Measurements from ENCODE around the gene CSH2. TPM values are rescaled to one million over a fixed set of nuclear protein-coding genes. Genes with fewer than 3 reads are reported as not detected.
"Not testable (repeated sequence)": the region's sequence is repeated elsewhere in the genome, so short reads cannot be mapped to it uniquely, and the experiment has no call there.

The CSH2 gene
- total RNA-seq, 2 experiments from 2014 or later, result not detected

GRCh38 chr17:63871646-63872365 lies 1.7 kb downstream of the CSH2 start:
- intact Hi-C loops (cut with micrococcal nuclease), result loop anchor here (2.0 kb wide), 1 partner anchor 447 kb away; no protein-coding TSS in a partner anchor
- CTCF ChIA-PET; H3K4me3 Mint-ChIP-seq; H3K4me1 Mint-ChIP-seq (ENCODE audit: low read depth); H3K36me3 Mint-ChIP-seq (ENCODE audit: low read depth); H3K27ac Mint-ChIP-seq; H3K9me3 Mint-ChIP-seq; H3K27me3 Mint-ChIP-seq (ENCODE audit: low read depth); DNase-seq: not testable (repeated sequence)

GRCh38 chr17:63870292-63870665 lies 3.2 kb downstream of the CSH2 start:
- H3K27ac Mint-ChIP-seq; H3K27me3 Mint-ChIP-seq (ENCODE audit: low read depth); DNase-seq; H3K4me3 Mint-ChIP-seq; H3K4me1 Mint-ChIP-seq (ENCODE audit: low read depth); H3K9me3 Mint-ChIP-seq; H3K36me3 Mint-ChIP-seq (ENCODE audit: low read depth): not testable (repeated sequence)
- intact Hi-C loops (cut with micrococcal nuclease), result loop anchor here (2.0 kb wide), 1 partner anchor 445 kb away; no protein-coding TSS in a partner anchor
- CTCF ChIA-PET, result interaction anchor here (1.1 to 2.1 kb wide), 3 partner anchors 10 to 445 kb away, joined by 3 to 7 read pairs (median 3); no protein-coding TSS in a partner anchor

- CTCF ChIA-PET, result interaction anchor here (0.9 to 2.1 kb wide), 4 partner anchors 9 to 444 kb away, joined by 3 to 8 read pairs (median 5); no protein-coding TSS in a partner anchor
- intact Hi-C loops (cut with micrococcal nuclease), result loop anchor here (2.0 kb wide), 1 partner anchor 445 kb away; no protein-coding TSS in a partner anchor
- DNase-seq; H3K4me3 Mint-ChIP-seq; H3K27me3 Mint-ChIP-seq (ENCODE audit: low read depth); H3K27ac Mint-ChIP-seq; H3K36me3 Mint-ChIP-seq (ENCODE audit: low read depth); H3K4me1 Mint-ChIP-seq (ENCODE audit: low read depth); H3K9me3 Mint-ChIP-seq: not testable (repeated sequence)
These were observed 3.8 kb downstream of the CSH2 start for GRCh38 chr17:63869491-63870291.

- H3K4me1 Mint-ChIP-seq (ENCODE audit: low read depth); intact Hi-C loops (cut with micrococcal nuclease); H3K27me3 Mint-ChIP-seq (ENCODE audit: low read depth); H3K4me3 Mint-ChIP-seq; H3K9me3 Mint-ChIP-seq; H3K27ac Mint-ChIP-seq; H3K36me3 Mint-ChIP-seq (ENCODE audit: low read depth); DNase-seq: not testable (repeated sequence)
- CTCF ChIA-PET, result interaction anchor here (0.7 to 3.5 kb wide), 12 partner anchors 8 to 53 kb away, joined by 3 to 10 read pairs (median 5); partner anchors contain the start of genes CSHL1 and GH2
These were observed 6.9 kb downstream of the CSH2 start for GRCh38 chr17:63866625-63867024.

GRCh38 chr17:63859257-63859656 lies 14.2 kb downstream of the CSH2 start:
- Mint-ChIP-seq H3K36me3 (ENCODE audit: low read depth) (no peaks in the 10 kb centered on the region), H3K4me1 (ENCODE audit: low read depth) (no peaks in the 10 kb centered on the region), H3K9me3 (no peaks in the 10 kb centered on the region), H3K4me3 (no peak overlapping the region), H3K27me3 (ENCODE audit: low read depth) (no peaks in the 10 kb centered on the region), H3K27ac (no peak overlapping the region)
- intact Hi-C loops (cut with micrococcal nuclease), result no loop called here
- DNase-seq, result no peak
- CTCF ChIA-PET, result interaction anchor here (2.3 to 4.7 kb wide), 3 partner anchors 10 to 30 kb away, joined by 7 to 38 read pairs (median 20); no protein-coding TSS in a partner anchor

GRCh38 chr17:63856425-63856824 lies 17.1 kb downstream of the CSH2 start:
- H3K27me3 Mint-ChIP-seq (ENCODE audit: low read depth); intact Hi-C loops (cut with micrococcal nuclease); H3K36me3 Mint-ChIP-seq (ENCODE audit: low read depth); DNase-seq; H3K4me3 Mint-ChIP-seq; H3K4me1 Mint-ChIP-seq (ENCODE audit: low read depth); H3K9me3 Mint-ChIP-seq; H3K27ac Mint-ChIP-seq: not testable (repeated sequence)
- CTCF ChIA-PET, result interaction anchor here (1.6 kb wide), 1 partner anchor 9 kb away, joined by 3 read pairs; no protein-coding TSS in a partner anchor

- Mint-ChIP-seq H3K27ac (no peak overlapping the region), H3K4me1 (ENCODE audit: low read depth) (no peaks in the 10 kb centered on the region), H3K36me3 (ENCODE audit: low read depth) (no peaks in the 10 kb centered on the region), H3K4me3 (no peak overlapping the region), H3K9me3 (no peaks in the 10 kb centered on the region), H3K27me3 (ENCODE audit: low read depth) (no peaks in the 10 kb centered on the region)
- no peak for DNase-seq
- intact Hi-C loops (cut with micrococcal nuclease), result no loop called here
- CTCF ChIA-PET, result interaction anchor here (1.0 to 1.6 kb wide), 2 partner anchors 10 to 28 kb away, joined by 3 to 5 read pairs; no protein-coding TSS in a partner anchor
These were observed 18.3 kb downstream of the CSH2 start for GRCh38 chr17:63855185-63855584.

GRCh38 chr17:63854709-63855108 lies 18.8 kb downstream of the CSH2 start:
- H3K9me3 Mint-ChIP-seq, result no peaks in the 10 kb centered on the region
- no peaks in the 10 kb centered on the region for H3K4me1 Mint-ChIP-seq (ENCODE audit: low read depth)
- intact Hi-C loops (cut with micrococcal nuclease), result no loop called here
- CTCF ChIA-PET, result interaction anchor here (1.0 kb wide), 1 partner anchor 28 kb away, joined by 5 read pairs; no protein-coding TSS in a partner anchor
- H3K36me3 Mint-ChIP-seq (ENCODE audit: low read depth), result no peaks in the 10 kb centered on the region
- H3K27me3 Mint-ChIP-seq (ENCODE audit: low read depth), result no peaks in the 10 kb centered on the region
- H3K27ac Mint-ChIP-seq, result no peak overlapping the region
- no peak overlapping the region for H3K4me3 Mint-ChIP-seq
- no peak for DNase-seq

GRCh38 chr17:63853260-63853659 lies 20.2 kb downstream of the CSH2 start:
- peaks cover 10% of the 10 kb centered on the region for H3K4me1 Mint-ChIP-seq (ENCODE audit: low read depth)
- intact Hi-C loops (cut with micrococcal nuclease), result no loop called here
- DNase-seq, result no peak
- CTCF ChIA-PET, result no interaction called here
- H3K27ac Mint-ChIP-seq, result no peak overlapping the region
- H3K4me3 Mint-ChIP-seq, result no peak overlapping the region
- no peaks in the 10 kb centered on the region for H3K36me3 Mint-ChIP-seq (ENCODE audit: low read depth)
- H3K27me3 Mint-ChIP-seq (ENCODE audit: low read depth), result no peaks in the 10 kb centered on the region
- H3K9me3 Mint-ChIP-seq, result no peaks in the 10 kb centered on the region

GRCh38 chr17:63850401-63850800 lies 23.1 kb downstream of the CSH2 start:
- H3K9me3 Mint-ChIP-seq, result peaks cover 2% of the 10 kb centered on the region
- CTCF ChIA-PET, result interaction anchor here (1.2 kb wide), 1 partner anchor 16 kb away, joined by 3 read pairs; no protein-coding TSS in a partner anchor
- H3K36me3 Mint-ChIP-seq (ENCODE audit: low read depth), result peaks cover 1% of the 10 kb centered on the region
- DNase-seq, result no peak
- no peaks in the 10 kb centered on the region for H3K27me3 Mint-ChIP-seq (ENCODE audit: low read depth)
- H3K27ac Mint-ChIP-seq, result no peak overlapping the region
- intact Hi-C loops (cut with micrococcal nuclease), result no loop called here
- peaks cover 21% of the 10 kb centered on the region for H3K4me1 Mint-ChIP-seq (ENCODE audit: low read depth)
- H3K4me3 Mint-ChIP-seq, result no peak overlapping the region

- intact Hi-C loops (cut with micrococcal nuclease), result no loop called here
- Mint-ChIP-seq H3K27me3 (ENCODE audit: low read depth) (no peaks in the 10 kb centered on the region), H3K4me1 (ENCODE audit: low read depth) (peaks cover 24% of the 10 kb centered on the region), H3K36me3 (ENCODE audit: low read depth) (peaks cover 1% of the 10 kb centered on the region), H3K9me3 (peaks cover 2% of the 10 kb centered on the region), H3K27ac (peak overlapping the region; percentile 82), H3K4me3 (peak overlapping the region; percentile 75)
- DNase-seq, result peak; percentile 98
- CTCF ChIA-PET, result interaction anchor here (0.6 to 4.9 kb wide), 17 partner anchors 10 to 180 kb away, joined by 3 to 38 read pairs (median 3); partner anchors contain the start of gene DDX42
These were observed 24.4 kb downstream of the CSH2 start for GRCh38 chr17:63848834-63849689.

Data from activated naive CD4-positive, alpha-beta T cell treated with anti-CD3 and anti-CD28 coated beads for 36 hours (primary cell).